Right ventricle myocardium inferior (tissue), 1 donor: ENCODE data around the gene NT5DC1. TPM values are rescaled to one million over a fixed set of nuclear protein-coding genes. Genes with fewer than 3 reads are reported as not detected.
"Not testable (repeated sequence)": the region's sequence is repeated elsewhere in the genome, so short reads cannot be mapped to it uniquely, and the experiment has no call there.

Experiments used
- ATAC-seq: fragments of 200-7000 bp; cut with Tn5 transposase; one replicate; pipeline ENCODE4 v1.9.1; 2020; ENCODE audit warnings: mild to moderate bottlenecking, moderate library complexity
- DNase-seq: peaks from one replicate; pipeline ENCODE4 v3.0.0; 2021; ENCODE audit errors: missing footprints
- intact Hi-C: fragments of 100-400 bp; cut with DNase I; formaldehyde crosslinking; loops from one replicate; pipeline ENCODE4 v1.11.0; 2022
- total RNA-seq: library from RNA; stranded (reverse); fragmentation: NEBNext Ultra II Directional; extraction: Animal tissue kit (Norgen Biotek cat#: 25700); gene quantifications from one replicate; pipeline ENCODE4 v1.2.1, GENCODE V29; 2021
- donor health status: DM: no; HTN: yes; CAD: no; lungs with severe emphysema.

The NT5DC1 gene
- total RNA-seq, 1 donor from 2014 or later = 49.9 TPM

- no peak for DNase-seq
- no peak for ATAC-seq
- intact Hi-C loops = no loop called here
These were observed 179.7 kb downstream of the NT5DC1 start for GRCh38 chr6:116280161-116280932.

- DNase-seq (no peak), ATAC-seq (no peak)
- intact Hi-C loops = no loop called here
These were observed 180.3 kb downstream of the NT5DC1 start for GRCh38 chr6:116280933-116281316.

- ATAC-seq (no peak), DNase-seq (no peak)
- intact Hi-C loops = no loop called here
These were observed 182.0 kb downstream of the NT5DC1 start for GRCh38 chr6:116282698-116283097.

- no peak for ATAC-seq
- DNase-seq = no peak
- intact Hi-C loops = no loop called here
These were observed 182.5 kb downstream of the NT5DC1 start for GRCh38 chr6:116283191-116283590.

GRCh38 chr6:116284984-116285383 is 184.3 kb downstream of the NT5DC1 start:
- intact Hi-C loops = loop anchor here (5.0 kb wide), 1 partner anchor 162 kb away; no protein-coding TSS in a partner anchor
- DNase-seq, ATAC-seq: not testable (repeated sequence)

GRCh38 chr6:116286773-116287358 is 186.2 kb downstream of the NT5DC1 start:
- intact Hi-C loops = loop anchor here (2.0 to 5.0 kb wide), 2 partner anchors 160 to 246 kb away; no protein-coding TSS in a partner anchor
- ATAC-seq = no peak
- DNase-seq = no peak

- DNase-seq (no peak), ATAC-seq (no peak)
- intact Hi-C loops = loop anchor here (2.0 to 5.0 kb wide), 2 partner anchors 160 to 245 kb away; no protein-coding TSS in a partner anchor
These were observed 187.1 kb downstream of the NT5DC1 start for GRCh38 chr6:116287689-116288282.

GRCh38 chr6:116289876-116290275 is 189.2 kb downstream of the NT5DC1 start:
- intact Hi-C loops = loop anchor here (5.0 kb wide), 1 partner anchor 157 kb away; no protein-coding TSS in a partner anchor
- DNase-seq = no peak
- no peak for ATAC-seq

GRCh38 chr6:116290799-116291198 is 190.1 kb downstream of the NT5DC1 start:
- intact Hi-C loops = no loop called here
- DNase-seq = no peak
- ATAC-seq = no peak

- DNase-seq (no peak), ATAC-seq (no peak)
- intact Hi-C loops = no loop called here
These were observed 191.2 kb downstream of the NT5DC1 start for GRCh38 chr6:116291701-116292396.

- intact Hi-C loops = no loop called here
- ATAC-seq (no peak), DNase-seq (no peak)
These were observed 191.9 kb downstream of the NT5DC1 start for GRCh38 chr6:116292553-116292952.

- DNase-seq (no peak), ATAC-seq (no peak)
- intact Hi-C loops = no loop called here
These were observed 197.6 kb downstream of the NT5DC1 start for GRCh38 chr6:116298273-116298672.

- intact Hi-C loops = no loop called here
- ATAC-seq = no peak
These were observed 198.3 kb downstream of the NT5DC1 start for GRCh38 chr6:116298973-116299372.

More at GRCh38 chr6:116298973-116299372, 198.3 kb downstream of the NT5DC1 start:
- no peak for DNase-seq

Other genes with a start within 250 kb of the NT5DC1 start
- 7.3 TPM for gene FRK, start 40.0 kb upstream of the NT5DC1 start, total RNA-seq
- gene COL10A1, start 25.3 kb downstream of the NT5DC1 start, total RNA-seq = not detected
- 27.4 TPM for gene TSPYL4, start 153.2 kb downstream of the NT5DC1 start, total RNA-seq
- 80.6 TPM for gene TSPYL1, start 179.1 kb downstream of the NT5DC1 start, total RNA-seq